Measurements from ENCODE around the gene TMPRSS7. TPM values are rescaled to one million over a fixed set of nuclear protein-coding genes. Genes with fewer than 3 reads are reported as not detected.

TMPRSS7 gene
- total RNA-seq, 1 experiment from 2014 or later: not detected

GRCh38 chr3:112000367-112000771 lies 34.2 kb upstream of the TMPRSS7 start:
- Histone ChIP-seq H3K4me1 (ENCODE audit: control insufficient read depth, insufficient read depth, low read length) (no peaks in the 10 kb centered on the region), H3K27me3 (ENCODE audit: control insufficient read depth, insufficient read depth, low read length) (no peaks in the 10 kb centered on the region), H3K27ac (ENCODE audit: low read length) (no peak overlapping the region), H3K9me3 (ENCODE audit: control insufficient read depth, insufficient read depth, low read depth, low read length) (no peaks in the 10 kb centered on the region), H3K36me3 (ENCODE audit: control insufficient read depth, insufficient read depth, low read length) (no peaks in the 10 kb centered on the region), H3K4me3 (ENCODE audit: low read depth in 2 of 2, low read length in 2 of 2) (no peak overlapping the region)
- intact Hi-C loops (cut with micrococcal nuclease; ENCODE audit: unreplicated experiment) (no loop called here), in situ Hi-C loops (cut with HindIII; ENCODE audit: low pct_unique_long_range_greater_than_20kb, low sequenced_read_pairs) (no loop called here)
- ChIA-PET CTCF (interaction anchor here (0.8 kb wide), 1 partner anchor 13 kb away, joined by 3 read pairs; no protein-coding TSS in a partner anchor), POLR2A (no interaction called here)
- BruUV-seq (replicated peaks): no TSS peak
- no peak for TF ChIP-seq SIN3A (IDR thresholded peaks at IDR 0.05; ENCODE audit: borderline replicate concordance, insufficient read depth, low read depth, low read length)
- DNase-seq (ENCODE audit: low read depth, low spot score): no peak
- ATAC-seq: no peak

GRCh38 chr3:112000966-112001365 lies 33.6 kb upstream of the TMPRSS7 start:
- CTCF ChIA-PET: no interaction called here
- no peak for ATAC-seq
- no TSS peak for BruUV-seq (replicated peaks)
- H3K27ac ChIP-seq (ENCODE audit: low read length): no peak overlapping the region
- no peaks in the 10 kb centered on the region for H3K9me3 ChIP-seq (ENCODE audit: control insufficient read depth, insufficient read depth, low read depth, low read length)
- TF ChIP-seq POLR2AphosphoS5 (IDR thresholded peaks at IDR 0.05; ENCODE audit: low read depth, low read length) (no peak), SIN3A (IDR thresholded peaks at IDR 0.05; ENCODE audit: borderline replicate concordance, insufficient read depth, low read depth, low read length) (no peak), REST (IDR thresholded peaks at IDR 0.05; ENCODE audit: insufficient read depth in 1 of 2, low read depth in 2 of 2, low read length in 1 of 2) (no peak)
- TF ChIP-seq, protein P1, sequence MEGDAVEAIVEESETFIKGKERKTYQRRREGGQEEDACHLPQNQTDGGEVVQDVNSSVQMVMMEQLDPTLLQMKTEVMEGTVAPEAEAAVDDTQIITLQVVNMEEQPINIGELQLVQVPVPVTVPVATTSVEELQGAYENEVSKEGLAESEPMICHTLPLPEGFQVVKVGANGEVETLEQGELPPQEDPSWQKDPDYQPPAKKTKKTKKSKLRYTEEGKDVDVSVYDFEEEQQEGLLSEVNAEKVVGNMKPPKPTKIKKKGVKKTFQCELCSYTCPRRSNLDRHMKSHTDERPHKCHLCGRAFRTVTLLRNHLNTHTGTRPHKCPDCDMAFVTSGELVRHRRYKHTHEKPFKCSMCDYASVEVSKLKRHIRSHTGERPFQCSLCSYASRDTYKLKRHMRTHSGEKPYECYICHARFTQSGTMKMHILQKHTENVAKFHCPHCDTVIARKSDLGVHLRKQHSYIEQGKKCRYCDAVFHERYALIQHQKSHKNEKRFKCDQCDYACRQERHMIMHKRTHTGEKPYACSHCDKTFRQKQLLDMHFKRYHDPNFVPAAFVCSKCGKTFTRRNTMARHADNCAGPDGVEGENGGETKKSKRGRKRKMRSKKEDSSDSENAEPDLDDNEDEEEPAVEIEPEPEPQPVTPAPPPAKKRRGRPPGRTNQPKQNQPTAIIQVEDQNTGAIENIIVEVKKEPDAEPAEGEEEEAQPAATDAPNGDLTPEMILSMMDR (IDR thresholded peaks at IDR 0.05): no peak
- H3K27me3 ChIP-seq (ENCODE audit: control insufficient read depth, insufficient read depth, low read length): no peaks in the 10 kb centered on the region
- no peaks in the 10 kb centered on the region for H3K36me3 ChIP-seq (ENCODE audit: control insufficient read depth, insufficient read depth, low read length)
- POLR2A ChIA-PET: no interaction called here
- no peaks in the 10 kb centered on the region for H3K4me1 ChIP-seq (ENCODE audit: control insufficient read depth, insufficient read depth, low read length)
- H3K4me3 ChIP-seq (ENCODE audit: low read depth in 2 of 2, low read length in 2 of 2): no peak overlapping the region
- in situ Hi-C loops (cut with HindIII; ENCODE audit: low pct_unique_long_range_greater_than_20kb, low sequenced_read_pairs): no loop called here
- intact Hi-C loops (cut with micrococcal nuclease; ENCODE audit: unreplicated experiment): no loop called here
- no peak for DNase-seq (ENCODE audit: low read depth, low spot score)

DNA sequence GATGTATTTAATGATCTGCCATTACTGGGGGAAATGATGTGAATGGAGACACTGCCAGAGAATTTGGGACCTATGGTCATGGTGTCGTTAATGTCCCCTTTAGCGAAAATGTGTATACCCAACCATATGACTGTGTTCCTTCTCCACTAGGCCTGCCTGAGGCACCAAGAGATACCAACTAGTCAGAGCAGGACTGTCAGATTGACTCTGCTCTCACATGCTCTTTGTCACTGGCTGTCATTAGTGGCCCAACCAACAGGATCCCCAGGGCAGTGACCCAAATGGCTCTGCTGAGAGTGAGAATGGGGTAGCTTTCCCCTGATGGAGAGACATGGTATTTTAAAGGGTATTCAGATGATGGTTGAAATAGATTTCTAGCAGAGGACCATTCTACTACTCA lies 33.0 kb upstream of the TMPRSS7 start:
- Histone ChIP-seq H3K4me1 (ENCODE audit: control insufficient read depth, insufficient read depth, low read length) (no peaks in the 10 kb centered on the region), H3K9me3 (ENCODE audit: control insufficient read depth, insufficient read depth, low read depth, low read length) (no peaks in the 10 kb centered on the region), H3K4me3 (ENCODE audit: low read depth in 2 of 2, low read length in 2 of 2) (no peak overlapping the region), H3K27ac (ENCODE audit: low read length) (no peak overlapping the region), H3K36me3 (ENCODE audit: control insufficient read depth, insufficient read depth, low read length) (no peaks in the 10 kb centered on the region), H3K27me3 (ENCODE audit: control insufficient read depth, insufficient read depth, low read length) (no peaks in the 10 kb centered on the region)
- DNase-seq (ENCODE audit: low read depth, low spot score): no peak
- intact Hi-C loops (cut with micrococcal nuclease; ENCODE audit: unreplicated experiment): no loop called here
- no TSS peak for BruUV-seq (replicated peaks)
- no peak for ATAC-seq
- in situ Hi-C loops (cut with HindIII; ENCODE audit: low pct_unique_long_range_greater_than_20kb, low sequenced_read_pairs): no loop called here
- no peak for TF ChIP-seq POLR2AphosphoS5 (IDR thresholded peaks at IDR 0.05; ENCODE audit: low read depth, low read length)
- no peak for TF ChIP-seq REST (IDR thresholded peaks at IDR 0.05; ENCODE audit: insufficient read depth in 1 of 2, low read depth in 2 of 2, low read length in 1 of 2)
- POLR2A ChIA-PET: interaction anchor here (0.7 kb wide), 1 partner anchor 12 kb away, joined by 3 read pairs; no protein-coding TSS in a partner anchor
- CTCF ChIA-PET: no interaction called here
